Measurements from ENCODE around the gene C11orf54.

C11orf54 gene

GRCh38 chr11:93729129-93729616 lies 12.3 kb upstream of the C11orf54 start:
- Histone ChIP-seq H3K4me3 (ENCODE audit: low read depth, low read length) (no peak overlapping the region), H3K36me3 (ENCODE audit: control insufficient read depth in 1 of 2, insufficient read depth in 2 of 2, low read length in 2 of 2) (peaks cover 12 to 25% of the 10 kb centered on the region in 2 experiments), H3K9me3 (ENCODE audit: insufficient read depth, low read depth, low read length) (no peaks in the 10 kb centered on the region), H2AK5ac (ENCODE audit: low read length) (no peak overlapping the region), H4K12ac (ENCODE audit: low read depth, low read length) (peak overlapping the region; percentile 18), H2BK5ac (ENCODE audit: low read depth, low read length, poor library complexity) (no peak overlapping the region), H2AFZ (ENCODE audit: insufficient read depth, low read length, poor library complexity) (no peak overlapping the region), H3K9ac (ENCODE audit: low read length) (no peak overlapping the region), H3K4ac (ENCODE audit: low read depth, low read length) (no peak overlapping the region), H2BK120ac (ENCODE audit: insufficient read depth, low read length, poor library complexity) (no peak overlapping the region), H3K4me2 (ENCODE audit: low read length) (no peak overlapping the region), H3K14ac (ENCODE audit: low read length) (no peak overlapping the region), H2BK12ac (ENCODE audit: low read length) (no peak overlapping the region), H3K27ac (ENCODE audit: low read depth, low read length) (no peak overlapping the region), H3K23ac (ENCODE audit: low read length) (no peak overlapping the region), H3K27me3 (ENCODE audit: insufficient read depth, low read length) (no peaks in the 10 kb centered on the region), H3K79me2 (ENCODE audit: control insufficient read depth, insufficient read depth, low read length, poor library complexity) (no peaks in the 10 kb centered on the region), H4K91ac (ENCODE audit: low read depth, low read length) (no peak overlapping the region), H3K79me1 (ENCODE audit: low read length) (no peaks in the 10 kb centered on the region), H4K8ac (ENCODE audit: low read depth, low read length) (no peak overlapping the region), H3K4me1 (ENCODE audit: control insufficient read depth in 1 of 2, insufficient read depth in 2 of 2, low read length in 2 of 2) (no peaks in the 10 kb centered on the region), H3K18ac (ENCODE audit: low read length) (no peak overlapping the region)
- DNase-seq: no peak
- no CpG with 5 or more reads among the region's 5 CpGs for WGBS (ENCODE audit: extremely low coverage, insufficient coverage, insufficient read length)

GRCh38 chr11:93730108-93731107 lies 11.1 kb upstream of the C11orf54 start:
- Histone ChIP-seq H3K4me1 (ENCODE audit: control insufficient read depth in 1 of 2, insufficient read depth in 2 of 2, low read length in 2 of 2) (no peaks in the 10 kb centered on the region), H3K23ac (ENCODE audit: low read length) (no peak overlapping the region), H2BK5ac (ENCODE audit: low read depth, low read length, poor library complexity) (no peak overlapping the region), H3K27ac (ENCODE audit: low read depth, low read length) (no peak overlapping the region), H3K9me3 (ENCODE audit: insufficient read depth, low read depth, low read length) (no peaks in the 10 kb centered on the region), H3K4ac (ENCODE audit: low read depth, low read length) (no peak overlapping the region), H4K12ac (ENCODE audit: low read depth, low read length) (no peak overlapping the region), H2BK120ac (ENCODE audit: insufficient read depth, low read length, poor library complexity) (no peak overlapping the region), H3K79me2 (ENCODE audit: control insufficient read depth, insufficient read depth, low read length, poor library complexity) (no peaks in the 10 kb centered on the region), H3K36me3 (ENCODE audit: control insufficient read depth in 1 of 2, insufficient read depth in 2 of 2, low read length in 2 of 2) (peaks cover 16 to 31% of the 10 kb centered on the region in 2 experiments), H2AFZ (ENCODE audit: insufficient read depth, low read length, poor library complexity) (no peak overlapping the region), H4K8ac (ENCODE audit: low read depth, low read length) (no peak overlapping the region), H2AK5ac (ENCODE audit: low read length) (no peak overlapping the region), H3K14ac (ENCODE audit: low read length) (no peak overlapping the region), H3K27me3 (ENCODE audit: insufficient read depth, low read length) (no peaks in the 10 kb centered on the region), H4K91ac (ENCODE audit: low read depth, low read length) (no peak overlapping the region), H3K79me1 (ENCODE audit: low read length) (no peaks in the 10 kb centered on the region), H3K18ac (ENCODE audit: low read length) (no peak overlapping the region), H3K4me3 (ENCODE audit: low read depth, low read length) (no peak overlapping the region), H2BK12ac (ENCODE audit: low read length) (no peak overlapping the region), H3K9ac (ENCODE audit: low read length) (no peak overlapping the region), H3K4me2 (ENCODE audit: low read length) (no peak overlapping the region)
- no CpG with 5 or more reads among the region's 5 CpGs for WGBS (ENCODE audit: extremely low coverage, insufficient coverage, insufficient read length)
- DNase-seq: no peak

GRCh38 chr11:93732237-93732892 lies 9.1 kb upstream of the C11orf54 start:
- WGBS (ENCODE audit: extremely low coverage, insufficient coverage, insufficient read length): no CpG with 5 or more reads among the region's 4 CpGs
- Histone ChIP-seq H3K27me3 (ENCODE audit: insufficient read depth, low read length) (no peaks in the 10 kb centered on the region), H3K4me1 (ENCODE audit: control insufficient read depth in 1 of 2, insufficient read depth in 2 of 2, low read length in 2 of 2) (no peaks in the 10 kb centered on the region)

GRCh38 chr11:93733474-93733873 lies 8.0 kb upstream of the C11orf54 start:
- H3K36me3 ChIP-seq (ENCODE audit: control insufficient read depth in 1 of 2, insufficient read depth in 2 of 2, low read length in 2 of 2): peaks cover 15 to 29% of the 10 kb centered on the region in 2 experiments
- no peak overlapping the region for H2BK5ac ChIP-seq (ENCODE audit: low read depth, low read length, poor library complexity)
- H2BK120ac ChIP-seq (ENCODE audit: insufficient read depth, low read length, poor library complexity): no peak overlapping the region
- no peak overlapping the region for H2AK5ac ChIP-seq (ENCODE audit: low read length)
- no peak overlapping the region for H3K14ac ChIP-seq (ENCODE audit: low read length)
- no peak for DNase-seq
- H3K4me3 ChIP-seq (ENCODE audit: low read depth, low read length): no peak overlapping the region
- WGBS (ENCODE audit: extremely low coverage, insufficient coverage, insufficient read length): no CpG with 5 or more reads among the region's 6 CpGs
- H3K79me2 ChIP-seq (ENCODE audit: control insufficient read depth, insufficient read depth, low read length, poor library complexity): no peaks in the 10 kb centered on the region
- no peak overlapping the region for H4K91ac ChIP-seq (ENCODE audit: low read depth, low read length)
- H3K9me3 ChIP-seq (ENCODE audit: insufficient read depth, low read depth, low read length): no peaks in the 10 kb centered on the region
- H3K4ac ChIP-seq (ENCODE audit: low read depth, low read length): no peak overlapping the region
- no peak overlapping the region for H2BK12ac ChIP-seq (ENCODE audit: low read length)
- H3K27me3 ChIP-seq (ENCODE audit: insufficient read depth, low read length): no peaks in the 10 kb centered on the region
- no peak overlapping the region for H3K27ac ChIP-seq (ENCODE audit: low read depth, low read length)
- H4K8ac ChIP-seq (ENCODE audit: low read depth, low read length): no peak overlapping the region
- no peak overlapping the region for H4K12ac ChIP-seq (ENCODE audit: low read depth, low read length)
- no peak overlapping the region for H2AFZ ChIP-seq (ENCODE audit: insufficient read depth, low read length, poor library complexity)
- no peaks in the 10 kb centered on the region for H3K79me1 ChIP-seq (ENCODE audit: low read length)
- H3K4me1 ChIP-seq (ENCODE audit: control insufficient read depth in 1 of 2, insufficient read depth in 2 of 2, low read length in 2 of 2): no peaks in the 10 kb centered on the region
- H3K23ac ChIP-seq (ENCODE audit: low read length): no peak overlapping the region
- no peak overlapping the region for H3K9ac ChIP-seq (ENCODE audit: low read length)
- no peak overlapping the region for H3K4me2 ChIP-seq (ENCODE audit: low read length)
- H3K18ac ChIP-seq (ENCODE audit: low read length): no peak overlapping the region

More at GRCh38 chr11:93732237-93732892, 9.1 kb upstream of the C11orf54 start:
- Histone ChIP-seq H3K27ac (ENCODE audit: low read depth, low read length) (no peak overlapping the region), H3K18ac (ENCODE audit: low read length) (no peak overlapping the region), H2BK120ac (ENCODE audit: insufficient read depth, low read length, poor library complexity) (no peak overlapping the region), H3K36me3 (ENCODE audit: control insufficient read depth in 1 of 2, insufficient read depth in 2 of 2, low read length in 2 of 2) (peaks cover 15 to 32% of the 10 kb centered on the region in 2 experiments), H3K79me1 (ENCODE audit: low read length) (no peaks in the 10 kb centered on the region), H2AK5ac (ENCODE audit: low read length) (no peak overlapping the region), H4K91ac (ENCODE audit: low read depth, low read length) (no peak overlapping the region), H2BK12ac (ENCODE audit: low read length) (no peak overlapping the region), H3K79me2 (ENCODE audit: control insufficient read depth, insufficient read depth, low read length, poor library complexity) (no peaks in the 10 kb centered on the region), H2BK5ac (ENCODE audit: low read depth, low read length, poor library complexity) (no peak overlapping the region), H4K8ac (ENCODE audit: low read depth, low read length) (no peak overlapping the region), H3K4me3 (ENCODE audit: low read depth, low read length) (no peak overlapping the region), H3K9me3 (ENCODE audit: insufficient read depth, low read depth, low read length) (no peaks in the 10 kb centered on the region), H3K4me2 (ENCODE audit: low read length) (no peak overlapping the region), H3K9ac (ENCODE audit: low read length) (no peak overlapping the region), H3K4ac (ENCODE audit: low read depth, low read length) (no peak overlapping the region), H2AFZ (ENCODE audit: insufficient read depth, low read length, poor library complexity) (no peak overlapping the region), H3K23ac (ENCODE audit: low read length) (no peak overlapping the region), H4K12ac (ENCODE audit: low read depth, low read length) (no peak overlapping the region), H3K14ac (ENCODE audit: low read length) (no peak overlapping the region)
- no peak for DNase-seq
